ENCODE results near the gene ZBTB47. TPM values are rescaled to one million over a fixed set of nuclear protein-coding genes. Genes with fewer than 3 reads are reported as not detected.
A peak's percentile ranks its signal among the peaks of the same experiment; 100 is the strongest.

ZBTB47 gene
- total RNA-seq, 1 donor from 2014 or later = 28.1 TPM

- intact Hi-C loops (cut with DNase I) = no loop called here
- H3K27ac ChIP-seq = peak overlapping the region; percentile 55
- H3K27me3 ChIP-seq = no peaks in the 10 kb centered on the region
- no peaks in the 10 kb centered on the region for H3K9me3 ChIP-seq
- no peak for TF ChIP-seq CTCF (IDR thresholded peaks at IDR 0.05)
- peaks cover 35% of the 10 kb centered on the region for H3K4me1 ChIP-seq
- H3K36me3 ChIP-seq = peaks cover 10% of the 10 kb centered on the region
- DNase-seq (no peak), ATAC-seq (no peak)
- H3K4me3 ChIP-seq = no peak overlapping the region
Measured at GRCh38 chr3:42612928-42613327, 40.6 kb upstream of the ZBTB47 start.

- H3K9me3 ChIP-seq = no peaks in the 10 kb centered on the region
- intact Hi-C loops (cut with DNase I) = no loop called here
- ATAC-seq (no peak), DNase-seq (no peak)
- H3K36me3 ChIP-seq = peaks cover 16% of the 10 kb centered on the region
- H3K27ac ChIP-seq = peak overlapping the region; percentile 55
- no peak overlapping the region for H3K4me3 ChIP-seq
- peaks cover 31% of the 10 kb centered on the region for H3K4me1 ChIP-seq
- no peaks in the 10 kb centered on the region for H3K27me3 ChIP-seq
- TF ChIP-seq CTCF (IDR thresholded peaks at IDR 0.05) = peak; percentile 53
Measured at GRCh38 chr3:42613462-42613861, 40.0 kb upstream of the ZBTB47 start.

- no peak for ATAC-seq
- Histone ChIP-seq H3K27me3 (no peaks in the 10 kb centered on the region), H3K36me3 (peaks cover 80% of the 10 kb centered on the region), H3K4me3 (no peak overlapping the region), H3K9me3 (no peaks in the 10 kb centered on the region), H3K4me1 (peaks cover 4% of the 10 kb centered on the region), H3K27ac (no peak overlapping the region)
- intact Hi-C loops (cut with DNase I) = no loop called here
- DNase-seq = no peak
- TF ChIP-seq CTCF (IDR thresholded peaks at IDR 0.05) = no peak
Measured at GRCh38 chr3:42631620-42632019, 21.9 kb upstream of the ZBTB47 start.

DNA sequence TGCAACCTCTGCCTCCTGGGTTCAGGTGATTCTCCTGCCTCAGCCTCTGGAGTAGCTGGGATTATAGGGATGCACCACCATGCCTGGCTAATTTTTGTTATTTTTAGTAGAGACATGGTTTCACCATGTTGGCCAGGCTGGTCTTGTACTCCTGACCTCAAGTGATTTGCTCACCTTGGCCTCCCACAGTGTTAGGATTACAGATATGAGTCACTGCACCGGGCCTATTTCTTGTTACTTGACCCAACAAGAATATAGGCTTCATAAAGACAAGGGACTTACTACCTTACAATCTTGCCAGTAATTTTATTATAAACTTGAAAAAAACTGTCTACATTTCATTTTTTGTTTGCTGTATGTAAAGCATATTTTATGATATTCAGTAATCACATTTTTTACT is 21.4 kb upstream of the ZBTB47 start:
- H3K4me1 ChIP-seq = peaks cover 4% of the 10 kb centered on the region
- peaks cover 85% of the 10 kb centered on the region for H3K36me3 ChIP-seq
- H3K27ac ChIP-seq = no peak overlapping the region
- TF ChIP-seq CTCF (IDR thresholded peaks at IDR 0.05) = no peak
- no peak overlapping the region for H3K4me3 ChIP-seq
- no peaks in the 10 kb centered on the region for H3K27me3 ChIP-seq
- H3K9me3 ChIP-seq = no peaks in the 10 kb centered on the region
- DNase-seq (no peak), ATAC-seq (no peak)
- intact Hi-C loops (cut with DNase I) = no loop called here

DNA sequence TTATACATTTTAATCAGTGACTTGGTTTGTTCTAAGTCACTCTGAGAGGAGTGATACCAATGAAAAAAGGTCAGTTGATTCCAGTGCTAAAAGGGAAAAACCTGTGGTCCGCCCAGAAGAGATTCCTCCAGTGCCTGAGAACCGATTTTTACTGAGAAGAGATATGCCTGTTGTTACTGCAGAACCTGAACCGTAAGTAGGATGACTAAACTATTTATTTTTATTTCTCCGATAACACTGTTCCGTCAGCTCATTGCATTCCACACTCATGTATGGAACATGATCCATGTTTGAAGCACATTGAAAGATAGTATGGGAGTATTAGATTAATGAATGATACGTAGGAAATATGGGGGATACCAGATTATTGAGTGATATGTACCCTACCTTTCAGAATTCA is 20.0 kb upstream of the ZBTB47 start:
- Histone ChIP-seq H3K27ac (no peak overlapping the region), H3K4me3 (no peak overlapping the region), H3K27me3 (no peaks in the 10 kb centered on the region), H3K36me3 (peaks cover 92% of the 10 kb centered on the region), H3K4me1 (peaks cover 9% of the 10 kb centered on the region), H3K9me3 (no peaks in the 10 kb centered on the region)
- no peak for TF ChIP-seq CTCF (IDR thresholded peaks at IDR 0.05)
- ATAC-seq (no peak), DNase-seq (no peak)
- intact Hi-C loops (cut with DNase I) = no loop called here

DNA sequence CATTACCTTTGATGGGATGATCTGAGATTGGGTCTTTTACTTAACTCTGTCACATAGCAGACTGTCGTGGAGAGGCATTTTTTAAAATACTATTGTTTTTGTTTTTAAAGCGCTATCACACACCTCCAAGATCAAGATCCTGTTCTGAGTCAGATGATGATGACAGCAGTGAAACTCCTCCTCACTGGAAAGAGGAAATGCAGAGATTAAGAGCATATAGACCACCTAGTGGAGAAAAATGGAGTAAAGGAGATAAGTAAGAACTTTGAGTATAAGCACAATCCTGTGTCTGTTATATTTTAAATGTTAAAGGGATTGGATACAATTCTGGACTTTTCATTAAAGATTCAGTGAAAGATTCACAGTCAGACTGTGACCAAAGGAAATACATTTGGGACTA is 18.4 kb upstream of the ZBTB47 start:
- intact Hi-C loops (cut with DNase I) = no loop called here
- no peak overlapping the region for H3K27ac ChIP-seq
- H3K4me1 ChIP-seq = peaks cover 9% of the 10 kb centered on the region
- no peaks in the 10 kb centered on the region for H3K27me3 ChIP-seq
- ATAC-seq (peak; percentile 74), DNase-seq (no peak)
- peak; percentile 15 for TF ChIP-seq CTCF (IDR thresholded peaks at IDR 0.05)
- H3K36me3 ChIP-seq = peaks cover 100% of the 10 kb centered on the region
- H3K4me3 ChIP-seq = no peak overlapping the region
- H3K9me3 ChIP-seq = no peaks in the 10 kb centered on the region
